ENCODE data around the gene CBY1. TPM values are rescaled to one million over a fixed set of nuclear protein-coding genes. Genes with fewer than 3 reads are reported as not detected.
A peak's percentile ranks its signal among the peaks of the same experiment; 100 is the strongest.

Gene CBY1
- total RNA-seq, result 10 to 100 TPM; 30.4 to 35.2 TPM
- polyA plus RNA-seq, result 10 to 100 TPM in 1 of 2 donors, 1 to 10 TPM in 1; 3.8 to 10.5 TPM

GRCh38 chr22:38656256-38657044, at the start of gene CBY1, which contains the start of gene FAM227A:
Gene CBY1, plus strand, starts transcription at chr22:38656638. Its CDS starts 11,417 bp downstream, at chr22:38668055.
Gene FAM227A, minus strand, starts transcription at chr22:38656392. Its CDS starts 6,224 bp downstream, at chr22:38650168.
- no peaks in the 10 kb centered on the region for H3K9me3 Mint-ChIP-seq
- Histone ChIP-seq H3K27ac (ENCODE audit: low read depth, low read length) (peak within 1 kb of the TSS; percentile 88), H3K36me3 (ENCODE audit: insufficient read depth, low read length) (no peaks in the 10 kb centered on the region), H3K27me3 (ENCODE audit: insufficient read depth, low read length) (no peaks in the 10 kb centered on the region), H3K4me1 (ENCODE audit: insufficient read depth, low read length) (peaks cover 16% of the 10 kb centered on the region), H3K4me3 (ENCODE audit: low read length in 2 of 2) (peak within 1 kb of the TSS; percentile 90 to 98), H3K9me3 (ENCODE audit: control insufficient read depth in 1 of 2, low read length in 2 of 2) (no peaks in the 10 kb centered on the region)
- intact Hi-C loops (cut with micrococcal nuclease), result loop anchor here (1.0 to 2.0 kb wide), 4 partner anchors 25 to 604 kb away; partner anchors contain the start of genes DMC1, JOSD1 and TOMM22
- POLR2A ChIA-PET (ENCODE audit: partially characterized antibody), result interaction anchor here (0.7 to 3.0 kb wide), 7 partner anchors 9 to 99 kb away, joined by 3 to 26 read pairs (median 5); partner anchors contain the start of genes DMC1, GTPBP1, SUN2 and TOMM22
- DNase-seq, result peak; percentile 85 to 92 (median 86)
- peak within 1 kb of the TSS; percentile 93 to 99 (median 96) for H3K4me3 Mint-ChIP-seq
- H3K36me3 Mint-ChIP-seq, result peaks cover 0 to 6% of the 10 kb centered on the region in 2 donors
- H3K4me1 Mint-ChIP-seq, result peaks cover 10 to 24% (median 19%) of the 10 kb centered on the region in 4 donors
- no peaks in the 10 kb centered on the region for H3K27me3 Mint-ChIP-seq
- CTCF ChIA-PET (ENCODE audit: partially characterized antibody), result interaction anchor here (0.8 to 1.6 kb wide), 2 partner anchors 25 to 742 kb away, joined by 3 to 7 read pairs; partner anchors contain the start of gene TOMM22
- H3K27ac Mint-ChIP-seq, result peak within 1 kb of the TSS; percentile 98 to 100 (median 99)

- intact Hi-C loops (cut with micrococcal nuclease), result no loop called here
- H3K36me3 Mint-ChIP-seq, result no peaks in the 10 kb centered on the region
- ChIA-PET POLR2A (ENCODE audit: partially characterized antibody) (interaction anchor here (0.8 kb wide), 1 partner anchor 17 kb away, joined by 3 read pairs; no protein-coding TSS in a partner anchor), CTCF (ENCODE audit: partially characterized antibody) (no interaction called here)
- no peak overlapping the region for H3K4me3 ChIP-seq (ENCODE audit: low read length in 2 of 2)
- H3K27ac ChIP-seq (ENCODE audit: low read depth, low read length), result no peak overlapping the region
- H3K4me1 ChIP-seq (ENCODE audit: insufficient read depth, low read length), result no peaks in the 10 kb centered on the region
- no peaks in the 10 kb centered on the region for H3K9me3 Mint-ChIP-seq
- H3K27me3 Mint-ChIP-seq, result peaks cover 3 to 4% of the 10 kb centered on the region in 2 donors
- H3K27me3 ChIP-seq (ENCODE audit: insufficient read depth, low read length), result no peaks in the 10 kb centered on the region
- no peak for DNase-seq
- H3K9me3 ChIP-seq (ENCODE audit: control insufficient read depth in 1 of 2, low read length in 2 of 2), result no peaks in the 10 kb centered on the region
- H3K36me3 ChIP-seq (ENCODE audit: insufficient read depth, low read length), result no peaks in the 10 kb centered on the region
- H3K27ac Mint-ChIP-seq, result no peak overlapping the region
- no peaks in the 10 kb centered on the region for H3K4me1 Mint-ChIP-seq
- no peak overlapping the region for H3K4me3 Mint-ChIP-seq
Measured at GRCh38 chr22:38607680-38608079, 48.8 kb upstream of the CBY1 start.

GRCh38 chr22:38608992-38609750, 47.3 kb upstream of the CBY1 start:
- H3K4me1 ChIP-seq (ENCODE audit: insufficient read depth, low read length), result no peaks in the 10 kb centered on the region
- Mint-ChIP-seq H3K27me3 (peaks cover 2 to 3% of the 10 kb centered on the region in 2 donors), H3K27ac (no peak overlapping the region), H3K36me3 (no peaks in the 10 kb centered on the region), H3K9me3 (no peaks in the 10 kb centered on the region), H3K4me1 (no peaks in the 10 kb centered on the region), H3K4me3 (no peak overlapping the region)
- H3K4me3 ChIP-seq (ENCODE audit: low read length in 2 of 2), result no peak overlapping the region
- intact Hi-C loops (cut with micrococcal nuclease), result no loop called here
- H3K27me3 ChIP-seq (ENCODE audit: insufficient read depth, low read length), result no peaks in the 10 kb centered on the region
- no peaks in the 10 kb centered on the region for H3K9me3 ChIP-seq (ENCODE audit: control insufficient read depth in 1 of 2, low read length in 2 of 2)
- POLR2A ChIA-PET (ENCODE audit: partially characterized antibody), result no interaction called here
- no peak for DNase-seq
- CTCF ChIA-PET (ENCODE audit: partially characterized antibody), result interaction anchor here (0.7 kb wide), 2 partner anchors 28 to 394 kb away, joined by 3 read pairs; no protein-coding TSS in a partner anchor
- no peaks in the 10 kb centered on the region for H3K36me3 ChIP-seq (ENCODE audit: insufficient read depth, low read length)
- no peak overlapping the region for H3K27ac ChIP-seq (ENCODE audit: low read depth, low read length)

GRCh38 chr22:38610234-38610633, 46.2 kb upstream of the CBY1 start:
- DNase-seq, result no peak
- no peaks in the 10 kb centered on the region for H3K9me3 Mint-ChIP-seq
- no peaks in the 10 kb centered on the region for H3K27me3 ChIP-seq (ENCODE audit: insufficient read depth, low read length)
- H3K4me3 ChIP-seq (ENCODE audit: low read length in 2 of 2), result no peak overlapping the region
- POLR2A ChIA-PET (ENCODE audit: partially characterized antibody), result no interaction called here
- H3K9me3 ChIP-seq (ENCODE audit: control insufficient read depth in 1 of 2, low read length in 2 of 2), result no peaks in the 10 kb centered on the region
- CTCF ChIA-PET (ENCODE audit: partially characterized antibody), result no interaction called here
- no peaks in the 10 kb centered on the region for H3K4me1 ChIP-seq (ENCODE audit: insufficient read depth, low read length)
- no peaks in the 10 kb centered on the region for H3K4me1 Mint-ChIP-seq
- H3K27ac ChIP-seq (ENCODE audit: low read depth, low read length), result no peak overlapping the region
- H3K27me3 Mint-ChIP-seq, result peaks cover 6% of the 10 kb centered on the region in 2 donors
- intact Hi-C loops (cut with micrococcal nuclease), result no loop called here
- H3K4me3 Mint-ChIP-seq, result no peak overlapping the region
- no peaks in the 10 kb centered on the region for H3K36me3 ChIP-seq (ENCODE audit: insufficient read depth, low read length)
- no peaks in the 10 kb centered on the region for H3K36me3 Mint-ChIP-seq
- H3K27ac Mint-ChIP-seq, result no peak overlapping the region

- POLR2A ChIA-PET (ENCODE audit: partially characterized antibody), result no interaction called here
- no peaks in the 10 kb centered on the region for H3K36me3 ChIP-seq (ENCODE audit: insufficient read depth, low read length)
- intact Hi-C loops (cut with micrococcal nuclease), result no loop called here
Measured at GRCh38 chr22:38611559-38611958, 44.9 kb upstream of the CBY1 start.

GRCh38 chr22:38612217-38613006, 44.0 kb upstream of the CBY1 start:
- no peak overlapping the region for H3K27ac ChIP-seq (ENCODE audit: low read depth, low read length)
- DNase-seq, result no peak
- no peaks in the 10 kb centered on the region for H3K4me1 ChIP-seq (ENCODE audit: insufficient read depth, low read length)
- Mint-ChIP-seq H3K4me1 (no peaks in the 10 kb centered on the region), H3K36me3 (peaks cover 2 to 3% of the 10 kb centered on the region in 2 donors), H3K9me3 (peaks cover 0 to 8% (median 1%) of the 10 kb centered on the region in 8 donors), H3K27ac (no peak overlapping the region), H3K27me3 (peaks cover 10 to 16% of the 10 kb centered on the region in 2 donors), H3K4me3 (no peak overlapping the region)
- POLR2A ChIA-PET (ENCODE audit: partially characterized antibody), result interaction anchor here (0.6 kb wide), 1 partner anchor 9 kb away, joined by 3 read pairs; no protein-coding TSS in a partner anchor
- H3K9me3 ChIP-seq (ENCODE audit: control insufficient read depth in 1 of 2, low read length in 2 of 2), result no peaks in the 10 kb centered on the region
- CTCF ChIA-PET (ENCODE audit: partially characterized antibody), result no interaction called here
- H3K27me3 ChIP-seq (ENCODE audit: insufficient read depth, low read length), result no peaks in the 10 kb centered on the region
- H3K4me3 ChIP-seq (ENCODE audit: low read length in 2 of 2), result no peak overlapping the region
- intact Hi-C loops (cut with micrococcal nuclease), result no loop called here
- no peaks in the 10 kb centered on the region for H3K36me3 ChIP-seq (ENCODE audit: insufficient read depth, low read length)

More at GRCh38 chr22:38611559-38611958, 44.9 kb upstream of the CBY1 start:
- no peak for DNase-seq
- Histone ChIP-seq H3K27ac (ENCODE audit: low read depth, low read length) (no peak overlapping the region), H3K4me1 (ENCODE audit: insufficient read depth, low read length) (no peaks in the 10 kb centered on the region), H3K4me3 (ENCODE audit: low read length in 2 of 2) (no peak overlapping the region), H3K27me3 (ENCODE audit: insufficient read depth, low read length) (no peaks in the 10 kb centered on the region), H3K9me3 (ENCODE audit: control insufficient read depth in 1 of 2, low read length in 2 of 2) (no peaks in the 10 kb centered on the region)
- Mint-ChIP-seq H3K36me3 (no peaks in the 10 kb centered on the region), H3K4me3 (no peak overlapping the region), H3K27me3 (peaks cover 9 to 12% of the 10 kb centered on the region in 2 donors), H3K4me1 (no peaks in the 10 kb centered on the region), H3K27ac (no peak overlapping the region), H3K9me3 (peaks cover 0 to 2% (median under 1%) of the 10 kb centered on the region in 8 donors)
- CTCF ChIA-PET (ENCODE audit: partially characterized antibody), result no interaction called here
